Lower lobe of right lung (tissue), 2 donors: ENCODE data around the gene CCK. TPM values are rescaled to one million over a fixed set of nuclear protein-coding genes. Genes with fewer than 3 reads are reported as not detected.
"Not testable (repeated sequence)": the region's sequence is repeated elsewhere in the genome, so short reads cannot be mapped to it uniquely, and the experiment has no call there.

Source experiments
- ATAC-seq, 2 donors: fragments of 200-7000 bp; cut with Tn5 transposase; one replicate each; pipeline ENCODE4 v1.9.1; 2020 to 2022; ENCODE audit warnings: mild to moderate bottlenecking in 2 of 2, moderate library complexity in 2 of 2
- DNase-seq: peaks from one replicate; pipeline ENCODE4 v3.0.0-alpha.2; 2020
- H3K27ac ChIP-seq: fragments of 200-600 bp; one replicate; pipeline ENCODE4 v1.8.0; 2022
- H3K27me3 ChIP-seq: fragments of 200-600 bp; one replicate; pipeline ENCODE4 v1.8.0; 2022; ENCODE audit warnings: low read depth
- H3K36me3 ChIP-seq: fragments of 200-600 bp; one replicate; pipeline ENCODE4 v1.8.0; 2022; ENCODE audit warnings: mild to moderate bottlenecking
- H3K4me1 ChIP-seq: fragments of 200-600 bp; one replicate; pipeline ENCODE4 v1.8.0; 2022
- H3K4me3 ChIP-seq: fragments of 200-600 bp; one replicate; pipeline ENCODE4 v1.8.0; 2022; ENCODE audit warnings: mild to moderate bottlenecking
- H3K9me3 ChIP-seq: fragments of 200-600 bp; one replicate; pipeline ENCODE4 v1.8.0; 2022
- CTCF ChIP-seq: fragments of 200-600 bp; IDR thresholded peaks from one replicate; pipeline ENCODE4 v1.8.0; 2022; ENCODE audit warnings: antibody characterized with exemption, mild to moderate bottlenecking
- intact Hi-C: fragments of 100-400 bp; cut with DNase I; formaldehyde crosslinking; loops from one replicate; pipeline ENCODE4 v1.11.0; 2022
- total RNA-seq: library from RNA; stranded (reverse); fragmentation: NEBNext Ultra II Directional; extraction: Animal tissue kit (Norgen Biotek cat#: 25700); gene quantifications from one replicate; pipeline ENCODE4 v1.2.1, GENCODE V29; 2021
- donor health status: DM: no; HTN: yes; CAD: no; lungs with severe emphysema.

Gene CCK
- total RNA-seq, 1 donor from 2014 or later: not detected

GRCh38 chr3:42290966-42291714, 25.2 kb upstream of the CCK start:
- Histone ChIP-seq H3K27me3 (no peaks in the 10 kb centered on the region), H3K36me3 (no peaks in the 10 kb centered on the region), H3K4me1 (no peaks in the 10 kb centered on the region), H3K9me3 (no peaks in the 10 kb centered on the region), H3K4me3 (no peak overlapping the region), H3K27ac (no peak overlapping the region)
- intact Hi-C loops: no loop called here
- TF ChIP-seq CTCF: no peak
- DNase-seq: no peak
- ATAC-seq: no peak

- H3K4me3 ChIP-seq: no peak overlapping the region
- H3K9me3 ChIP-seq: no peaks in the 10 kb centered on the region
- H3K4me1 ChIP-seq: no peaks in the 10 kb centered on the region
- no peaks in the 10 kb centered on the region for H3K27me3 ChIP-seq
- ATAC-seq: no peak
- DNase-seq: no peak
- no peak for TF ChIP-seq CTCF
- intact Hi-C loops: no loop called here
- no peaks in the 10 kb centered on the region for H3K36me3 ChIP-seq
- H3K27ac ChIP-seq: no peak overlapping the region
These were observed 23.0 kb upstream of the CCK start for GRCh38 chr3:42289026-42289425.

GRCh38 chr3:42288385-42288784, 22.4 kb upstream of the CCK start:
- no peak overlapping the region for H3K4me3 ChIP-seq
- H3K27me3 ChIP-seq: no peaks in the 10 kb centered on the region
- intact Hi-C loops: no loop called here
- H3K4me1 ChIP-seq: no peaks in the 10 kb centered on the region
- DNase-seq (no peak), ATAC-seq (peak in 1 of 2 donors; percentile 72)
- no peak for TF ChIP-seq CTCF
- no peak overlapping the region for H3K27ac ChIP-seq
- H3K36me3 ChIP-seq: no peaks in the 10 kb centered on the region
- no peaks in the 10 kb centered on the region for H3K9me3 ChIP-seq

- H3K27ac ChIP-seq, H3K27me3 ChIP-seq, DNase-seq, intact Hi-C loops, ATAC-seq, H3K4me3 ChIP-seq, H3K4me1 ChIP-seq, H3K9me3 ChIP-seq, H3K36me3 ChIP-seq: not testable (repeated sequence)
These were observed 21.4 kb upstream of the CCK start for GRCh38 chr3:42287423-42287822.

- Histone ChIP-seq H3K9me3 (no peaks in the 10 kb centered on the region), H3K4me1 (no peaks in the 10 kb centered on the region), H3K27me3 (no peaks in the 10 kb centered on the region), H3K4me3 (no peak overlapping the region), H3K36me3 (no peaks in the 10 kb centered on the region), H3K27ac (no peak overlapping the region)
- ATAC-seq (no peak), DNase-seq (no peak)
- TF ChIP-seq CTCF: no peak
- intact Hi-C loops: no loop called here
These were observed 11.7 kb upstream of the CCK start for GRCh38 chr3:42277676-42278075.

GRCh38 chr3:42276141-42277132, 10.5 kb upstream of the CCK start:
- no peak for TF ChIP-seq CTCF
- ATAC-seq (no peak), DNase-seq (no peak)
- Histone ChIP-seq H3K27me3 (no peaks in the 10 kb centered on the region), H3K27ac (no peak overlapping the region), H3K9me3 (no peaks in the 10 kb centered on the region), H3K4me1 (no peaks in the 10 kb centered on the region), H3K4me3 (no peak overlapping the region), H3K36me3 (no peaks in the 10 kb centered on the region)
- intact Hi-C loops: no loop called here
